ENCODE data around the gene TMPRSS5. TPM values are rescaled to one million over a fixed set of nuclear protein-coding genes. Genes with fewer than 3 reads are reported as not detected.

The TMPRSS5 gene
- 0.07 to 0.20 TPM (median 0.12 TPM) in 4 of 5 replicates, not detected in the other for total RNA-seq (2022; extraction: Qiagen RNA extraction; ENCODE audit: low read depth)

DNA sequence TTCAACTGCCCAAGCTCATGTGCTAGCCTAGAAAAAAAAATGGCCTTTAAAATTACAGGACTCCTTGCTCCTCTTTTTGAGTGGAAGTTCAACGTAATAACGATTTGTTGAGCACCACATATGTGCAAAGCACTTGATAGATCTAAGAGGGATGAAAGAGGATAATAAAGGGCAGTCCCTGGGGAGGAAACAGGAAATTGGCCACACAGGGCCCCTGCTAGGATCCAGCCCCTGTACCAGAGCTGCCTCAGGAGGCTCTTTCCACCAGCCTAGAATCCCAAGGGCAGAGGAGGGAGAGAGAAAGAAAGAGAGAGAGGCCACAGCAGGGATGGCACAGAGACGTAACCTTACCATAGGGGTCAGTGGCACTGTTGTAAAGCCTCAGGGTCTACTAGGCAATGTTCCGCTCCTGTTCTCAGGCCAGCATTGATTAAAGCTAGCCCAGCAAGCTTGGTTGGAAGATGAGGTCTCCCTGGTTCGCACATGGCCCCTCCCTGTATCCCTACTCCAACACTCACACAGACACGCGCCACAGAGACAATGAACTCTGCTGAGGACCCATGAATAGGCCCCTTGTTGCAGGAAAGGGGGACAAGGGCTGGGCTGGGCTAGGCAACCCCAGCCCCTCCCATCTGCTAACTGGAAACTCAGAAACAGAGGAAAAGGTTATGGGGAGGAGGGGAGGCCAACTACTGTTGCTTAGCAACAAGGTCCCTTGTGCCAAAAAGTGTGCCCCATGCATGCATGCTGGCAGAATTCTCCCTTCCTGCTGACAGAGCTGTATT, at the start of gene TMPRSS5:
Gene TMPRSS5 (minus strand): TSS at position 438 of the 785 bp plus-strand sequence. CDS start 84 bp downstream, at position 354.

Other genes with a start within 250 kb of the TMPRSS5 start
- 0.15 to 0.22 TPM in 2 of 5 replicates, not detected in the others for gene DRD2, start 230.9 kb downstream of the TMPRSS5 start, total RNA-seq (2022; extraction: Qiagen RNA extraction; ENCODE audit: low read depth)
- gene ZW10, start 67.4 kb upstream of the TMPRSS5 start, total RNA-seq (2022; extraction: Qiagen RNA extraction; ENCODE audit: low read depth): 9.3 to 13.5 TPM (median 13.3 TPM) in 5 replicates
- gene CLDN25, start 73.5 kb upstream of the TMPRSS5 start, total RNA-seq (2022; extraction: Qiagen RNA extraction; ENCODE audit: low read depth): not detected in 5 replicates
- gene USP28, start 169.3 kb upstream of the TMPRSS5 start, total RNA-seq (2022; extraction: Qiagen RNA extraction; ENCODE audit: low read depth): 12.8 to 18.0 TPM (median 16.3 TPM) in 5 replicates
- gene HTR3B, start 198.5 kb upstream of the TMPRSS5 start, total RNA-seq (2022; extraction: Qiagen RNA extraction; ENCODE audit: low read depth): not detected in 5 replicates

Data from A549 treated with RU486 at 1 μM for 4 hours (cell line).